Neural crest cell (in vitro differentiated cells): ENCODE data around the gene PCLO. TPM values are rescaled to one million over a fixed set of nuclear protein-coding genes. Genes with fewer than 3 reads are reported as not detected.

Experiments
- DNase-seq: peaks from one replicate; pipeline ENCODE4 v3.0.0; 2021; ENCODE audit warnings: low read depth, mixed read lengths, low spot score
- H3K27ac Mint-ChIP-seq: one replicate; pipeline ENCODE4 v1.8.0; 2021; ENCODE audit warnings: mild to moderate bottlenecking, mixed read lengths; ENCODE audit not compliant: unreplicated experiment
- H3K27me3 Mint-ChIP-seq: 2 replicates; pipeline ENCODE4 v1.8.0; 2021; ENCODE audit warnings: low read depth, mild to moderate bottlenecking, mixed read lengths
- H3K36me3 Mint-ChIP-seq: 2 replicates; pipeline ENCODE4 v1.8.0; 2021; ENCODE audit warnings: low read depth, mild to moderate bottlenecking, mixed read lengths
- H3K4me1 Mint-ChIP-seq: 2 replicates; pipeline ENCODE4 v1.8.0; 2021; ENCODE audit warnings: mixed read lengths
- H3K4me3 Mint-ChIP-seq: one replicate; pipeline ENCODE4 v1.8.0; 2021; ENCODE audit warnings: mild to moderate bottlenecking, mixed read lengths
- H3K9me3 Mint-ChIP-seq: 2 replicates; pipeline ENCODE4 v1.8.0; 2021; ENCODE audit warnings: mixed read lengths
- total RNA-seq: library from RNA; stranded (reverse); gene quantifications from 2 replicates; pipeline ENCODE4 v1.2.1, GENCODE V29; 2021
- TF ChIP-seq, protein P1 (sequence below): fragments of 200-600 bp; sonication (generic); conservative IDR thresholded peaks from 2 replicates; pipeline ENCODE4 v1.5.0; 2021; ENCODE audit warnings: antibody characterized with exemption, mild to moderate bottlenecking

PCLO gene
- total RNA-seq, 1 donor from 2014 or later, result 3.5 TPM

- Mint-ChIP-seq H3K27me3 (no peaks in the 10 kb centered on the region), H3K4me3 (peak overlapping the region; percentile 17), H3K36me3 (peaks cover 2% of the 10 kb centered on the region), H3K9me3 (peaks cover 3% of the 10 kb centered on the region), H3K27ac (peak overlapping the region; percentile 51), H3K4me1 (peaks cover 26% of the 10 kb centered on the region)
- TF ChIP-seq, protein P1, sequence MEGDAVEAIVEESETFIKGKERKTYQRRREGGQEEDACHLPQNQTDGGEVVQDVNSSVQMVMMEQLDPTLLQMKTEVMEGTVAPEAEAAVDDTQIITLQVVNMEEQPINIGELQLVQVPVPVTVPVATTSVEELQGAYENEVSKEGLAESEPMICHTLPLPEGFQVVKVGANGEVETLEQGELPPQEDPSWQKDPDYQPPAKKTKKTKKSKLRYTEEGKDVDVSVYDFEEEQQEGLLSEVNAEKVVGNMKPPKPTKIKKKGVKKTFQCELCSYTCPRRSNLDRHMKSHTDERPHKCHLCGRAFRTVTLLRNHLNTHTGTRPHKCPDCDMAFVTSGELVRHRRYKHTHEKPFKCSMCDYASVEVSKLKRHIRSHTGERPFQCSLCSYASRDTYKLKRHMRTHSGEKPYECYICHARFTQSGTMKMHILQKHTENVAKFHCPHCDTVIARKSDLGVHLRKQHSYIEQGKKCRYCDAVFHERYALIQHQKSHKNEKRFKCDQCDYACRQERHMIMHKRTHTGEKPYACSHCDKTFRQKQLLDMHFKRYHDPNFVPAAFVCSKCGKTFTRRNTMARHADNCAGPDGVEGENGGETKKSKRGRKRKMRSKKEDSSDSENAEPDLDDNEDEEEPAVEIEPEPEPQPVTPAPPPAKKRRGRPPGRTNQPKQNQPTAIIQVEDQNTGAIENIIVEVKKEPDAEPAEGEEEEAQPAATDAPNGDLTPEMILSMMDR, result no peak
- no peak for DNase-seq
Observed at GRCh38 chr7:82840061-82840460, 322.6 kb downstream of the PCLO start.

DNA sequence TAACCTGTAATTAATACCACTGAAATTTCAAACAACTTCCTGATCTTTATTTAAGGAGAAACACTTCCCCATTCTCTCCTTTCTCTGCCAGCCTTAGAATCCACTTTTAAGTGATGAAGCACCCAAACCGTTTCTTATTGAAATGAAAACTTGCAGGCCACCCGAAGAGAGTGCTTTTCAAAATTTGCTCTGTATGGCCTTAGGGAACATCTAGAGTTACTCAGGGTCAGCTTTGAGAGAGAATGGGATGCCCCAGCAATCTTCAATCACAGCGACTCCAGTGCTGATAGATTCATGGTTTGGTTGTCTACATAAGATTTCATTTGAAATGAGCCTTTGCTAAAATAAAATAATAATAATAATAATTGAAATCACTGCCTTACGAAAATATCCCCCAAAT lies 323.1 kb downstream of the PCLO start:
- peaks cover 26% of the 10 kb centered on the region for H3K4me1 Mint-ChIP-seq
- TF ChIP-seq, protein P1, result no peak
- H3K27ac Mint-ChIP-seq, result no peak overlapping the region
- DNase-seq, result peak; percentile 2
- H3K9me3 Mint-ChIP-seq, result peaks cover 3% of the 10 kb centered on the region
- peak overlapping the region; percentile 20 for H3K4me3 Mint-ChIP-seq
- H3K27me3 Mint-ChIP-seq, result no peaks in the 10 kb centered on the region
- H3K36me3 Mint-ChIP-seq, result peaks cover 2% of the 10 kb centered on the region

- H3K27me3 Mint-ChIP-seq, result no peaks in the 10 kb centered on the region
- peaks cover 2% of the 10 kb centered on the region for H3K36me3 Mint-ChIP-seq
- H3K4me3 Mint-ChIP-seq, result peak overlapping the region; percentile 20
- DNase-seq, result no peak
- TF ChIP-seq, protein P1, result no peak
- H3K4me1 Mint-ChIP-seq, result peaks cover 26% of the 10 kb centered on the region
- peaks cover 3% of the 10 kb centered on the region for H3K9me3 Mint-ChIP-seq
- no peak overlapping the region for H3K27ac Mint-ChIP-seq
Observed at GRCh38 chr7:82839063-82839462, 323.6 kb downstream of the PCLO start.

- TF ChIP-seq, protein P1, result no peak
- Mint-ChIP-seq H3K4me1 (peaks cover 26% of the 10 kb centered on the region), H3K36me3 (peaks cover 2% of the 10 kb centered on the region), H3K9me3 (peaks cover 3% of the 10 kb centered on the region), H3K27me3 (no peaks in the 10 kb centered on the region), H3K27ac (no peak overlapping the region), H3K4me3 (no peak overlapping the region)
- DNase-seq, result no peak
Observed at GRCh38 chr7:82838314-82838713, 324.4 kb downstream of the PCLO start.

DNA sequence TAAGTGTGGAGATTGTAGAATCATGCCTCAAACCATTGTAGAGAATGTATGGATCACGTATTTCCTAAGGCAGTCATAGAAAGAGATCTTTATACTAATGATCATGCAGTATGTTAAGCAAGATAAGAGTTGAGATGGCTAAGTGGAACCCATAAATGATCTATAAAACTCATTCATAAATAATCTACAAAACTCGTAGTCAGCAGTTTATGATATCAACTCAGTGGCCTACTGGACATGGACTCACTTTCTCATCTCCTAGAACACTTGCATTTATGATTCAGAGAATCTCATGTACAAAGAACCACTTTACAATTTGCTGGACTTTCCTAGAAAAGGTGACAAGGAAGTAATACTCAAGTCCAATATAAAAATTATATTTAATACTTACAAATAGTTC lies 339.6 kb downstream of the PCLO start:
- DNase-seq, result no peak
- H3K27me3 Mint-ChIP-seq, result no peaks in the 10 kb centered on the region

More for the DNA sequence above, 339.6 kb downstream of the PCLO start:
- Mint-ChIP-seq H3K36me3 (no peaks in the 10 kb centered on the region), H3K9me3 (no peaks in the 10 kb centered on the region), H3K4me1 (no peaks in the 10 kb centered on the region), H3K4me3 (no peak overlapping the region), H3K27ac (no peak overlapping the region)
- TF ChIP-seq, protein P1, result no peak
